ENCODE measurements around the gene MBOAT1. TPM values are rescaled to one million over a fixed set of nuclear protein-coding genes. Genes with fewer than 3 reads are reported as not detected.
"Not testable (repeated sequence)": the region's sequence is repeated elsewhere in the genome, so short reads cannot be mapped to it uniquely, and the experiment has no call there.

Gene MBOAT1
- total RNA-seq, 4 donors from 2014 or later: 0.61 to 1.8 (median 1.1) TPM

DNA sequence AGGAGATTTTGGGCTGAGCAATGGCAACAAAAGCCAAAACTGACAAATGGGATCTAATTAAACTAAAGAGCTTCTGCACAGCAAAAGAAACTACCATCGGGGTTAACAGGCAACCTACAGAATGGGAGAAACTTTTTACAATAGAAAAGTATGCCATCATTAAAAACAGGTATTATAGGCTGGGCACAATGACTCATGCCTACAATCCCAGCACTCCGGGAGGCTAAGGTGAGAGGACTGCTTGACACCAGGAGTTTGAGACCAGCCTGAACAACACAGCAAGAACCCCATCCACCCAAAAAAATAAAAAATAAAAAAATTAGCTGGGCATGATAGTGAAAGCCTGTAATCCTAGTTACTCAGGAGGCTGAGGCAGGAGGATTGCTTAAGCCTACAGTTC, 55.4 kb downstream of the MBOAT1 start:
- H3K27me3 ChIP-seq: no peaks in the 10 kb centered on the region
- no peak for ATAC-seq
- TF ChIP-seq, protein P1, sequence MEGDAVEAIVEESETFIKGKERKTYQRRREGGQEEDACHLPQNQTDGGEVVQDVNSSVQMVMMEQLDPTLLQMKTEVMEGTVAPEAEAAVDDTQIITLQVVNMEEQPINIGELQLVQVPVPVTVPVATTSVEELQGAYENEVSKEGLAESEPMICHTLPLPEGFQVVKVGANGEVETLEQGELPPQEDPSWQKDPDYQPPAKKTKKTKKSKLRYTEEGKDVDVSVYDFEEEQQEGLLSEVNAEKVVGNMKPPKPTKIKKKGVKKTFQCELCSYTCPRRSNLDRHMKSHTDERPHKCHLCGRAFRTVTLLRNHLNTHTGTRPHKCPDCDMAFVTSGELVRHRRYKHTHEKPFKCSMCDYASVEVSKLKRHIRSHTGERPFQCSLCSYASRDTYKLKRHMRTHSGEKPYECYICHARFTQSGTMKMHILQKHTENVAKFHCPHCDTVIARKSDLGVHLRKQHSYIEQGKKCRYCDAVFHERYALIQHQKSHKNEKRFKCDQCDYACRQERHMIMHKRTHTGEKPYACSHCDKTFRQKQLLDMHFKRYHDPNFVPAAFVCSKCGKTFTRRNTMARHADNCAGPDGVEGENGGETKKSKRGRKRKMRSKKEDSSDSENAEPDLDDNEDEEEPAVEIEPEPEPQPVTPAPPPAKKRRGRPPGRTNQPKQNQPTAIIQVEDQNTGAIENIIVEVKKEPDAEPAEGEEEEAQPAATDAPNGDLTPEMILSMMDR (IDR thresholded peaks at IDR 0.05 in 4 of 5, conservative IDR thresholded peaks at IDR 0.05 in 1 of 5): no peak
- TF ChIP-seq POLR2A (IDR thresholded peaks at IDR 0.05): no peak
- H3K4me3 ChIP-seq: no peak overlapping the region
- H3K27ac ChIP-seq: no peak overlapping the region
- in situ Hi-C loops (cut with MboI; ENCODE audit: low sequenced_read_pairs in 4 of 4) (no loop called here), intact Hi-C loops (cut with DNase I; ENCODE audit: low total_unique reads) (no loop called here)
- no peak for DNase-seq
- no peaks in the 10 kb centered on the region for H3K36me3 ChIP-seq
- H3K9me3 ChIP-seq: no peaks in the 10 kb centered on the region
- H3K4me1 ChIP-seq: no peaks in the 10 kb centered on the region

DNA sequence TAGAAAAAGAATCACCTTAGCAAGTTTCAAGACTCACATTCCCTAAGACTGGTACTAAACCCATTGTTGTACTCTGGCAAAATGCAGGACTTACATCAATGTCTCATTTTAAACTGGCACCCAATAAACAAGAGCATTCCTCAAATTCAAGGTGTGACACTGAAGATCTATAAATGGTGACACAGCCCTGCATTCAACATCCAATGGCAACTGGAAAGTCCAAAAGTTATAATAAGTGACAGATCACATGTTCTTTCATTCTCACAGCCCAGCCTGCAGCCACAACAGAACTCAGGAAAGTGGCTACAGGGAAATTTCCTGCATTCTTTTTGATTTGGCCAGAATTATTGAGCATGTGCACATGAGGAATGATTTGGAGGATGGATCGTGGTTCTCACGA, 57.5 kb downstream of the MBOAT1 start:
- intact Hi-C loops (cut with DNase I; ENCODE audit: low total_unique reads) (no loop called here), in situ Hi-C loops (cut with MboI; ENCODE audit: low sequenced_read_pairs in 4 of 4) (no loop called here)
- Histone ChIP-seq H3K4me3 (no peak overlapping the region), H3K9me3 (no peaks in the 10 kb centered on the region), H3K4me1 (no peaks in the 10 kb centered on the region), H3K27ac (no peak overlapping the region), H3K27me3 (no peaks in the 10 kb centered on the region), H3K36me3 (no peaks in the 10 kb centered on the region)
- no peak for ATAC-seq
- no peak for DNase-seq
- no peak for TF ChIP-seq POLR2A (IDR thresholded peaks at IDR 0.05)
- TF ChIP-seq, protein P1 (IDR thresholded peaks at IDR 0.05 in 4 of 5, conservative IDR thresholded peaks at IDR 0.05 in 1 of 5): no peak

DNA sequence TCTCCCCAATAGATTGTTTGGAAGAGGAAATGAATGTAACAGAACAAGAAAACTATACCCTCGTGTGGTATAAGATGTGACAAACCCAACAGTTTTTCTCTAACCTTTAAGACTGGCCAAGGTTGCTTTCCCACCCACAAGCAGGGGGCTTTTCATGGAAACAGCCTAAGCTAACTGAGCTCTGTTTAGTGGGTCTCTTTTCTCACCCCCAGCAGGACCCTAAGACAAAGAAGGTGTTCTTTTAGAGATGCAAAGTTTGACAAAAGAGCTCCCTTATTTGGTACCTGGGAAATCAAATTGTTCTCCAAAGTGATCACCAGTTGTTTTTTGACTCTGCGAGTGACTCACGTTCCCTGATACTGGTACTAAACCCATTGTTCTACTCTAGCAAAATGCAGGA, 59.1 kb downstream of the MBOAT1 start:
- in situ Hi-C loops (cut with MboI; ENCODE audit: low sequenced_read_pairs in 4 of 4): no loop called here
- no peak for ATAC-seq
- no peaks in the 10 kb centered on the region for H3K27me3 ChIP-seq
- H3K4me1 ChIP-seq: no peaks in the 10 kb centered on the region
- H3K36me3 ChIP-seq: no peaks in the 10 kb centered on the region
- intact Hi-C loops (cut with DNase I; ENCODE audit: low total_unique reads): no loop called here
- H3K27ac ChIP-seq: no peak overlapping the region
- TF ChIP-seq, protein P1 (IDR thresholded peaks at IDR 0.05 in 4 of 5, conservative IDR thresholded peaks at IDR 0.05 in 1 of 5): no peak
- TF ChIP-seq POLR2A (IDR thresholded peaks at IDR 0.05): no peak
- DNase-seq: no peak
- H3K4me3 ChIP-seq: no peak overlapping the region
- no peaks in the 10 kb centered on the region for H3K9me3 ChIP-seq

DNA sequence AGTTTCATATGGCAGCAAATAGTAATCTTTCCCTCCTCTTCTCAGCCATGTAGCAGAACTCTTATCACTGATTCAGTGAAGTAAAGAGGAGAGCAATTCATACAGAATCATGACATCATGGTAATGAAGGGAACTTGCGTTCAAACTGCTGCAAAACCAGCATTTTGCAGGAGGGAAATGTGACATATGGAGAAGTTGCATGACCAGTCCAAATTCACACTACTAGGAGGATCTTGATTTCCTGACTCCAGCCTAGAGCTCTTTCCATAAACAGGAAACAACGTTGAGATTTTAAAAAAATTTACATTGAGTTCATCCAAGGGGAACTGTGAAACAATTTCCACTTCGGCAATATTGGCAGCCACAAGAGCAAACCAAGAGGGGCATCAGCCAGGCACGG, 63.8 kb downstream of the MBOAT1 start:
- intact Hi-C loops (cut with DNase I; ENCODE audit: low total_unique reads): no loop called here
- Histone ChIP-seq H3K4me3 (no peak overlapping the region), H3K27ac (no peak overlapping the region), H3K9me3 (no peaks in the 10 kb centered on the region), H3K36me3 (no peaks in the 10 kb centered on the region), H3K27me3 (no peaks in the 10 kb centered on the region), H3K4me1 (no peaks in the 10 kb centered on the region)
- DNase-seq (no peak), ATAC-seq (no peak)
- in situ Hi-C loops (cut with MboI; ENCODE audit: low sequenced_read_pairs in 4 of 4): no loop called here
- no peak for TF ChIP-seq POLR2A (IDR thresholded peaks at IDR 0.05)
- TF ChIP-seq, protein P1 (IDR thresholded peaks at IDR 0.05 in 4 of 5, conservative IDR thresholded peaks at IDR 0.05 in 1 of 5): no peak

DNA sequence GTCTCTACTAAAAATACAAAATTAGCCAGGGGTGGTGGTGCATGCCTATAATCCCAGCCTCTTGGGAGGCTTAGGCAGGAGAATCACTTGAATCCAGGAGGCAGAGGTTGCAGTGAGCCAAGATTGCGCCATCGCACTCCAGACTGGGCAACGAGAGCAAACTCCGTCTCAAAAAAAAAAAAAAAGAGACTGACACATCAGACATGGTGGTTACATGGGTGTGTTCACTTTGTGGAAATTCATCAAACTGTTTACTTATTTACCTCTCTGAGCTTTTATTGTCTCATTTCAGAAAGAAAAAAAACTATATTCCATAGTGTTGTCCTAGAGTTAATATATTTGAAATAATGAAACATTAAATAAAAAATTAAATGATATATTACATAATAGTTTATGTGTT, 64.8 kb downstream of the MBOAT1 start:
- H3K27ac ChIP-seq: no peak overlapping the region
- H3K9me3 ChIP-seq: no peaks in the 10 kb centered on the region
- DNase-seq (no peak), ATAC-seq (no peak)
- no peaks in the 10 kb centered on the region for H3K36me3 ChIP-seq
- TF ChIP-seq POLR2A (IDR thresholded peaks at IDR 0.05): no peak
- TF ChIP-seq, protein P1 (IDR thresholded peaks at IDR 0.05 in 4 of 5, conservative IDR thresholded peaks at IDR 0.05 in 1 of 5): no peak
- no peaks in the 10 kb centered on the region for H3K4me1 ChIP-seq
- no peak overlapping the region for H3K4me3 ChIP-seq
- intact Hi-C loops (cut with DNase I; ENCODE audit: low total_unique reads) (no loop called here), in situ Hi-C loops (cut with MboI; ENCODE audit: low sequenced_read_pairs in 4 of 4) (no loop called here)
- H3K27me3 ChIP-seq: no peaks in the 10 kb centered on the region

DNA sequence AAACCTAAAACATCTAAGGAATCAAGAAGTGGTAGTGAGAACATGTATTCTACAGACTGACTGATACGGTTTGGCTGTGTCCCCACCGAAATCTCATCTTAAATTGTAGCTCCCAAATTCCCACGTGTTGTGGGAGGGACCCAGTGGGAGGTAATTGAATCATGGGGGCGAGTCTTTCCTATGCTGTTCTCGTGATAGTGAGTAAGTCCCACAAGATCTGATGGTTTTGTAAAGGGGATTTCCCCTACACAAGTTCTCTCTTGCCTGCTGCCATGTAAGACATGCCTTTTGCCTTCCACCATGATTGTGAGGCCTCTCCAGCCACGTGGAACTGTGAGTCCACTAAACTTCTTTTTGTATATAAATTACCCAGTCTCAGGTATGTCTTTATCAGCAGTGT, 65.4 kb downstream of the MBOAT1 start:
- H3K36me3 ChIP-seq; ATAC-seq; intact Hi-C loops (cut with DNase I; ENCODE audit: low total_unique reads); H3K9me3 ChIP-seq; H3K4me1 ChIP-seq; DNase-seq; in situ Hi-C loops (cut with MboI; ENCODE audit: low sequenced_read_pairs in 4 of 4); H3K27me3 ChIP-seq; H3K4me3 ChIP-seq; H3K27ac ChIP-seq: not testable (repeated sequence)

Measured in gastrocnemius medialis (tissue), 4 donors.